Suprapubic skin (tissue), 4 donors: ENCODE results near the gene BLOC1S1. TPM values are rescaled to one million over a fixed set of nuclear protein-coding genes. Genes with fewer than 3 reads are reported as not detected.

Experiments used
- DNase-seq, 2 donors: peaks; one replicate each; pipeline ENCODE4 v3.0.0-alpha.2; 2019; ENCODE audit warnings: low spot score in 2 of 2
- H3K27ac ChIP-seq: fragments of 200-600 bp; sonication (generic); one replicate; pipeline ENCODE4 v1.5.1; 2019
- H3K27me3 ChIP-seq: fragments of 200-600 bp; sonication (generic); one replicate; pipeline ENCODE4 v1.5.1; 2019
- H3K36me3 ChIP-seq: fragments of 200-600 bp; sonication (generic); one replicate; pipeline ENCODE4 v1.5.1; 2019
- H3K4me1 ChIP-seq: fragments of 200-600 bp; sonication (generic); one replicate; pipeline ENCODE4 v1.5.1; 2019
- H3K4me3 ChIP-seq: fragments of 200-600 bp; sonication (generic); one replicate; pipeline ENCODE4 v1.5.1; 2019; ENCODE audit warnings: mild to moderate bottlenecking
- H3K9me3 ChIP-seq: fragments of 200-600 bp; sonication (generic); one replicate; pipeline ENCODE4 v1.5.1; 2019
- EP300 ChIP-seq: sonication (generic); formaldehyde crosslinking; IDR thresholded peaks from one replicate; pipeline ENCODE4 v1.6.1; 2017; ENCODE audit warnings: antibody characterized with exemption
- POLR2A ChIP-seq, 2 donors: fragments of 450-650 bp; IDR thresholded peaks; one replicate each; pipeline ENCODE4 v1.6.1; 2017; ENCODE audit warnings: antibody characterized with exemption in 2 of 2, mild to moderate bottlenecking in 2 of 2, moderate library complexity in 2 of 2
- POLR2AphosphoS5 ChIP-seq, 3 donors: sonication (generic); formaldehyde crosslinking; IDR thresholded peaks; one replicate each; pipeline ENCODE4 v1.6.1; 2017; ENCODE audit warnings: antibody characterized with exemption in 3 of 3
- WGBS: methylation state at CpG from one replicate; pipeline ENCODE4 v1.1.5; 2018; 5-methylcytosine and 5-hydroxymethylcytosine counted together
- total RNA-seq, 4 donors: library from RNA; depleted of rRNA; stranded (reverse); fragments of >200 nt; gene quantifications; one replicate each; pipeline ENCODE4 v1.1.0, GENCODE V29; 2016
- TF ChIP-seq, protein P1 (sequence below), 2 donors: fragments of 200-600 bp in 1 of 2; fragments of 450-650 bp in 1 of 2; sonication (generic) in 1 of 2; IDR thresholded peaks; one replicate each; pipeline ENCODE4 v1.5.1; 2016 to 2019; ENCODE audit warnings: antibody characterized with exemption in 2 of 2, mild to moderate bottlenecking in 1 of 2, moderate library complexity in 1 of 2

BLOC1S1 gene
- total RNA-seq, 4 donors from 2014 or later: 92.7 to 166 (median 139) TPM

- Histone ChIP-seq H3K27ac (no peak overlapping the region), H3K27me3 (peaks cover 12% of the 10 kb centered on the region), H3K4me1 (peaks cover 9% of the 10 kb centered on the region), H3K36me3 (no peaks in the 10 kb centered on the region), H3K9me3 (no peaks in the 10 kb centered on the region), H3K4me3 (no peak overlapping the region)
- WGBS: 80% methylated on average over 7 of the region's 7 CpGs
- TF ChIP-seq, protein P1, sequence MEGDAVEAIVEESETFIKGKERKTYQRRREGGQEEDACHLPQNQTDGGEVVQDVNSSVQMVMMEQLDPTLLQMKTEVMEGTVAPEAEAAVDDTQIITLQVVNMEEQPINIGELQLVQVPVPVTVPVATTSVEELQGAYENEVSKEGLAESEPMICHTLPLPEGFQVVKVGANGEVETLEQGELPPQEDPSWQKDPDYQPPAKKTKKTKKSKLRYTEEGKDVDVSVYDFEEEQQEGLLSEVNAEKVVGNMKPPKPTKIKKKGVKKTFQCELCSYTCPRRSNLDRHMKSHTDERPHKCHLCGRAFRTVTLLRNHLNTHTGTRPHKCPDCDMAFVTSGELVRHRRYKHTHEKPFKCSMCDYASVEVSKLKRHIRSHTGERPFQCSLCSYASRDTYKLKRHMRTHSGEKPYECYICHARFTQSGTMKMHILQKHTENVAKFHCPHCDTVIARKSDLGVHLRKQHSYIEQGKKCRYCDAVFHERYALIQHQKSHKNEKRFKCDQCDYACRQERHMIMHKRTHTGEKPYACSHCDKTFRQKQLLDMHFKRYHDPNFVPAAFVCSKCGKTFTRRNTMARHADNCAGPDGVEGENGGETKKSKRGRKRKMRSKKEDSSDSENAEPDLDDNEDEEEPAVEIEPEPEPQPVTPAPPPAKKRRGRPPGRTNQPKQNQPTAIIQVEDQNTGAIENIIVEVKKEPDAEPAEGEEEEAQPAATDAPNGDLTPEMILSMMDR (IDR thresholded peaks at IDR 0.05): no peak
- TF ChIP-seq POLR2A (IDR thresholded peaks at IDR 0.05) (no peak), EP300 (no peak), POLR2AphosphoS5 (IDR thresholded peaks at IDR 0.05) (no peak)
- no peak for DNase-seq
Measured at GRCh38 chr12:55683676-55684075, 32.2 kb upstream of the BLOC1S1 start.

- H3K4me1 ChIP-seq: peaks cover 9% of the 10 kb centered on the region
- WGBS: 94% methylated on average over 18 of the region's 20 CpGs
- DNase-seq: no peak
- no peaks in the 10 kb centered on the region for H3K9me3 ChIP-seq
- no peak for TF ChIP-seq POLR2A (IDR thresholded peaks at IDR 0.05)
- no peak for TF ChIP-seq POLR2AphosphoS5 (IDR thresholded peaks at IDR 0.05)
- TF ChIP-seq, protein P1 (IDR thresholded peaks at IDR 0.05): no peak
- TF ChIP-seq EP300: no peak
- H3K4me3 ChIP-seq: no peak overlapping the region
- H3K27me3 ChIP-seq: peaks cover 9% of the 10 kb centered on the region
- H3K36me3 ChIP-seq: no peaks in the 10 kb centered on the region
- no peak overlapping the region for H3K27ac ChIP-seq
Measured at GRCh38 chr12:55684761-55685370, 31.0 kb upstream of the BLOC1S1 start.

GRCh38 chr12:55685671-55686070, 30.2 kb upstream of the BLOC1S1 start:
- TF ChIP-seq, protein P1 (IDR thresholded peaks at IDR 0.05): no peak
- no peaks in the 10 kb centered on the region for H3K36me3 ChIP-seq
- no peak for DNase-seq
- peaks cover 9% of the 10 kb centered on the region for H3K27me3 ChIP-seq
- peaks cover 9% of the 10 kb centered on the region for H3K4me1 ChIP-seq
- H3K4me3 ChIP-seq: no peak overlapping the region
- 92% methylated on average over 5 of the region's 5 CpGs for WGBS
- H3K9me3 ChIP-seq: no peaks in the 10 kb centered on the region
- no peak overlapping the region for H3K27ac ChIP-seq

DNA sequence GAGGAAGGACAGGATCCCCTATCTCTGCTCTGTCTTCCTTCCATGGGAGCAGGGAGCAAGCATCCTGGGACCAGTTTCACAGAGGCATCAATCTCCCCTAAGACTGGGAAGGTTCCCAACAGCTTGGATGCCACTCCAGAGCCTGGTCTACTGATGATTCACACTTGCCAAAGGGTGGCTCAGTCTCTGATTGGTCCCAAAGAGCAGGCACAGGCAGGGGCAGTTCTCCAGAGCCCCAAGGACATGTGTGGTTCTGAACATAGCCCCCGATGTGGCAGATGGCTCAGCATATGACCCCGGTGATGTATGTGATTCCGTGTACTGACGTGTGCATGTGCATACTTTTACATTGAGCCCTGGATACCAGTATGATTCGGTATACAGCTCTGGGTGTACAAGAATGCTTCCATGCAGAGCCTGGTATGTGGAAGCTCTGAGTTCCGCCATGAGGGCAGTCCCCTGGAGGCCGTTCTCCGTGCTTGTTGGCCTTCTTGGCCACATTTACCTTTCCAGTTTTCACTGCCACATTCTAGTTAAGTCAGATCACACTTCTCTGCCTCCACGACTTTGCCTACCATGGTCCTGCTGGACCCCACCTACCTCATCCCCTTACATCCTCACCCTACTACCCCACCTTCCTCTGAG, 29.4 kb upstream of the BLOC1S1 start:
- 89% methylated on average over 9 of the region's 9 CpGs for WGBS
- peak in 1 of 2 donors; percentile 21 for DNase-seq
- H3K4me3 ChIP-seq: no peak overlapping the region
- H3K36me3 ChIP-seq: no peaks in the 10 kb centered on the region
- peaks cover 4% of the 10 kb centered on the region for H3K4me1 ChIP-seq
- no peaks in the 10 kb centered on the region for H3K9me3 ChIP-seq
- peaks cover 9% of the 10 kb centered on the region for H3K27me3 ChIP-seq
- TF ChIP-seq POLR2AphosphoS5 (IDR thresholded peaks at IDR 0.05) (no peak), EP300 (no peak), POLR2A (IDR thresholded peaks at IDR 0.05) (no peak)
- TF ChIP-seq, protein P1 (IDR thresholded peaks at IDR 0.05): no peak
- no peak overlapping the region for H3K27ac ChIP-seq

DNA sequence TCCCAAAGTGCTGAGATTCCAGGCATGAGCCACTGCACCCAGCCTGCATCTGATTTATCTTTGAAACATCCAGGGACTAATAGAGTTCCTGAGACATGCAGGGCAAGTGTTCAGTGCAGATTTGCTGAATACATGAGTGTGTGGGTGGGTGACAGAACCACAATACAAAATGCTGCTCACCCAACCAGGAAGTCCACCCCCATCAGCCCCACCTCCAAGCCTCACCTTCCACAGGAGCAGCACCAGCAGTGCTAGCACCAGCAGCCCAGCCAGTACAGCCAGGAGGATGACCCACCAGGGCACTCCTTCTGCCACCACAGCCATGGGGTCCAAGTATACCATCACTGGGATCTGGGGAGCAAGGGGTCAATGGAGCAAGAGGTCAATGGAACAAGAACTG, 28.1 kb upstream of the BLOC1S1 start:
- TF ChIP-seq POLR2A (IDR thresholded peaks at IDR 0.05) (no peak), POLR2AphosphoS5 (IDR thresholded peaks at IDR 0.05) (no peak), EP300 (no peak)
- TF ChIP-seq, protein P1 (IDR thresholded peaks at IDR 0.05): no peak
- Histone ChIP-seq H3K27me3 (peaks cover 7% of the 10 kb centered on the region), H3K36me3 (no peaks in the 10 kb centered on the region), H3K4me3 (no peak overlapping the region), H3K27ac (no peak overlapping the region), H3K4me1 (no peaks in the 10 kb centered on the region), H3K9me3 (no peaks in the 10 kb centered on the region)
- no peak for DNase-seq
